ENCODE results near the gene GFRA1.

Gene GFRA1

GRCh38 chr10:116141855-116142254 lies 131.2 kb downstream of the GFRA1 start:
- peaks cover 12% of the 10 kb centered on the region for H3K4me1 Mint-ChIP-seq
- H3K4me3 Mint-ChIP-seq, result no peak overlapping the region
- H3K27ac Mint-ChIP-seq, result no peak overlapping the region
- no peaks in the 10 kb centered on the region for H3K27me3 Mint-ChIP-seq (ENCODE audit: low read depth)
- H3K9me3 Mint-ChIP-seq, result no peaks in the 10 kb centered on the region
- no peak for TF ChIP-seq CTCF (IDR thresholded peaks at IDR 0.05; ENCODE audit: unreplicated experiment in 3 of 3)
- H3K36me3 Mint-ChIP-seq (ENCODE audit: low read depth), result no peaks in the 10 kb centered on the region

- no peaks in the 10 kb centered on the region for H3K36me3 Mint-ChIP-seq (ENCODE audit: low read depth)
- H3K27me3 Mint-ChIP-seq (ENCODE audit: low read depth), result no peaks in the 10 kb centered on the region
- no peak for TF ChIP-seq CTCF (IDR thresholded peaks at IDR 0.05; ENCODE audit: unreplicated experiment in 3 of 3)
- H3K4me3 Mint-ChIP-seq, result no peak overlapping the region
- no peaks in the 10 kb centered on the region for H3K9me3 Mint-ChIP-seq
- peaks cover 10% of the 10 kb centered on the region for H3K4me1 Mint-ChIP-seq
- no peak overlapping the region for H3K27ac Mint-ChIP-seq
These were observed 131.8 kb downstream of the GFRA1 start for GRCh38 chr10:116141246-116141645.

- Mint-ChIP-seq H3K27ac (no peak overlapping the region), H3K4me1 (peaks cover 18% of the 10 kb centered on the region), H3K27me3 (ENCODE audit: low read depth) (no peaks in the 10 kb centered on the region)
These were observed 133.1 kb downstream of the GFRA1 start for GRCh38 chr10:116139886-116140285.

GRCh38 chr10:116138897-116139296 lies 134.1 kb downstream of the GFRA1 start:
- H3K27me3 Mint-ChIP-seq (ENCODE audit: low read depth), result no peaks in the 10 kb centered on the region
- no peaks in the 10 kb centered on the region for H3K9me3 Mint-ChIP-seq
- H3K4me3 Mint-ChIP-seq, result no peak overlapping the region
- no peaks in the 10 kb centered on the region for H3K36me3 Mint-ChIP-seq (ENCODE audit: low read depth)
- TF ChIP-seq CTCF (IDR thresholded peaks at IDR 0.05; ENCODE audit: unreplicated experiment in 3 of 3), result no peak
- peaks cover 27% of the 10 kb centered on the region for H3K4me1 Mint-ChIP-seq
- no peak overlapping the region for H3K27ac Mint-ChIP-seq

More at GRCh38 chr10:116139886-116140285, 133.1 kb downstream of the GFRA1 start:
- no peak overlapping the region for H3K4me3 Mint-ChIP-seq
- TF ChIP-seq CTCF (IDR thresholded peaks at IDR 0.05; ENCODE audit: unreplicated experiment in 3 of 3), result no peak
- no peaks in the 10 kb centered on the region for H3K36me3 Mint-ChIP-seq (ENCODE audit: low read depth)
- no peaks in the 10 kb centered on the region for H3K9me3 Mint-ChIP-seq

- no peaks in the 10 kb centered on the region for H3K36me3 Mint-ChIP-seq (ENCODE audit: low read depth)
- H3K27me3 Mint-ChIP-seq (ENCODE audit: low read depth), result no peaks in the 10 kb centered on the region
- no peaks in the 10 kb centered on the region for H3K9me3 Mint-ChIP-seq
- no peak overlapping the region for H3K27ac Mint-ChIP-seq
- TF ChIP-seq CTCF (IDR thresholded peaks at IDR 0.05; ENCODE audit: unreplicated experiment in 3 of 3), result no peak
- peaks cover 38% of the 10 kb centered on the region for H3K4me1 Mint-ChIP-seq
- no peak overlapping the region for H3K4me3 Mint-ChIP-seq
These were observed 136.7 kb downstream of the GFRA1 start for GRCh38 chr10:116136261-116136660.

GRCh38 chr10:116134322-116134721 lies 138.7 kb downstream of the GFRA1 start:
- no peak for TF ChIP-seq CTCF (IDR thresholded peaks at IDR 0.05; ENCODE audit: unreplicated experiment in 3 of 3)
- peaks cover 38% of the 10 kb centered on the region for H3K4me1 Mint-ChIP-seq
- H3K9me3 Mint-ChIP-seq, result peaks cover 3% of the 10 kb centered on the region
- H3K4me3 Mint-ChIP-seq, result no peak overlapping the region
- no peaks in the 10 kb centered on the region for H3K36me3 Mint-ChIP-seq (ENCODE audit: low read depth)
- H3K27me3 Mint-ChIP-seq (ENCODE audit: low read depth), result no peaks in the 10 kb centered on the region
- peak overlapping the region in 1 of 3 experiments; percentile 46 for H3K27ac Mint-ChIP-seq

Measured in nephron (organoid).